Left ventricle myocardium inferior (tissue), 1 donor: ENCODE results near the gene CASQ2. TPM values are rescaled to one million over a fixed set of nuclear protein-coding genes. Genes with fewer than 3 reads are reported as not detected.

Experiments
- DNase-seq: peaks from one replicate; pipeline ENCODE4 v3.0.0-alpha.2; 2020
- H3K27ac ChIP-seq: fragments of 200-600 bp; replicated peaks from 2 replicates; pipeline ENCODE4 v1.8.0; 2021
- H3K27me3 ChIP-seq: fragments of 200-600 bp; 2 replicates; pipeline ENCODE4 v1.8.0; 2021; ENCODE audit warnings: low read depth
- H3K36me3 ChIP-seq: fragments of 200-600 bp; 2 replicates; pipeline ENCODE4 v1.8.0; 2021
- H3K4me1 ChIP-seq: fragments of 200-600 bp; 2 replicates; pipeline ENCODE4 v1.8.0; 2021
- H3K4me3 ChIP-seq: fragments of 200-600 bp; 2 replicates; pipeline ENCODE4 v1.8.0; 2021; ENCODE audit warnings: mild to moderate bottlenecking, moderate library complexity
- H3K9me3 ChIP-seq: fragments of 200-600 bp; replicated peaks from 2 replicates; pipeline ENCODE4 v1.8.0; 2021
- CTCF ChIP-seq: fragments of 200-600 bp; IDR thresholded peaks from 2 replicates; pipeline ENCODE4 v1.8.0; 2021; ENCODE audit warnings: antibody characterized with exemption, mild to moderate bottlenecking, borderline replicate concordance
- intact Hi-C: fragments of 100-400 bp; cut with micrococcal nuclease; formaldehyde crosslinking; loops from one replicate; pipeline ENCODE4 v1.11.0; 2022
- total RNA-seq: library from RNA; stranded (reverse); fragmentation: NEBNext Ultra II Directional; extraction: Animal tissue kit (Norgen Biotek cat#: 25700); gene quantifications from one replicate; pipeline ENCODE4 v1.2.1, GENCODE V29; 2021
- donor health status: DM: no; HTN: yes; CAD: no; lungs with severe emphysema.

The CASQ2 gene
- total RNA-seq, 1 donor from 2014 or later: 1,110 TPM

GRCh38 chr1:115670476-115671175 is 97.9 kb downstream of the CASQ2 start:
- H3K4me3 ChIP-seq: no peak overlapping the region
- no peak for TF ChIP-seq CTCF
- H3K4me1 ChIP-seq: peaks cover 76% of the 10 kb centered on the region
- H3K27me3 ChIP-seq: no peaks in the 10 kb centered on the region
- intact Hi-C loops: no loop called here
- H3K36me3 ChIP-seq: peaks cover 16% of the 10 kb centered on the region
- no peak for DNase-seq
- no peaks in the 10 kb centered on the region for H3K9me3 ChIP-seq
- no peak overlapping the region for H3K27ac ChIP-seq

- Histone ChIP-seq H3K27ac (no peak overlapping the region), H3K9me3 (no peaks in the 10 kb centered on the region), H3K36me3 (peaks cover 23% of the 10 kb centered on the region), H3K4me1 (peaks cover 83% of the 10 kb centered on the region), H3K27me3 (no peaks in the 10 kb centered on the region), H3K4me3 (no peak overlapping the region)
- TF ChIP-seq CTCF: no peak
- intact Hi-C loops: no loop called here
- no peak for DNase-seq
Observed at GRCh38 chr1:115669886-115670285, 98.6 kb downstream of the CASQ2 start.

GRCh38 chr1:115669002-115669673 is 99.4 kb downstream of the CASQ2 start:
- Histone ChIP-seq H3K9me3 (no peaks in the 10 kb centered on the region), H3K4me3 (no peak overlapping the region), H3K4me1 (peaks cover 85% of the 10 kb centered on the region), H3K27ac (peak overlapping the region; percentile 80), H3K27me3 (no peaks in the 10 kb centered on the region), H3K36me3 (peaks cover 31% of the 10 kb centered on the region)
- intact Hi-C loops: no loop called here
- no peak for TF ChIP-seq CTCF
- no peak for DNase-seq

GRCh38 chr1:115668579-115668978 is 99.9 kb downstream of the CASQ2 start:
- no peak for TF ChIP-seq CTCF
- intact Hi-C loops: no loop called here

GRCh38 chr1:115666702-115667101 is 101.8 kb downstream of the CASQ2 start:
- peak; percentile 71 for DNase-seq
- no peaks in the 10 kb centered on the region for H3K9me3 ChIP-seq
- peaks cover 46% of the 10 kb centered on the region for H3K36me3 ChIP-seq
- intact Hi-C loops: no loop called here
- no peak overlapping the region for H3K4me3 ChIP-seq
- no peak for TF ChIP-seq CTCF
- peaks cover 65% of the 10 kb centered on the region for H3K4me1 ChIP-seq
- H3K27ac ChIP-seq: peak overlapping the region; percentile 80
- no peaks in the 10 kb centered on the region for H3K27me3 ChIP-seq

More at GRCh38 chr1:115668579-115668978, 99.9 kb downstream of the CASQ2 start:
- Histone ChIP-seq H3K9me3 (no peaks in the 10 kb centered on the region), H3K27me3 (no peaks in the 10 kb centered on the region), H3K4me1 (peaks cover 84% of the 10 kb centered on the region), H3K27ac (peak overlapping the region; percentile 80), H3K4me3 (no peak overlapping the region), H3K36me3 (peaks cover 36% of the 10 kb centered on the region)
- DNase-seq: no peak
